ENCODE measurements around the gene SPSB2.
A peak's percentile ranks its signal among the peaks of the same experiment; 100 is the strongest.

- TF ChIP-seq CTCF (IDR thresholded peaks at IDR 0.05) (no peak), POLR2A (IDR thresholded peaks at IDR 0.05) (peak in 1 of 2 donors; percentile 93)
Measured at GRCh38 chr12:6867413-6868210, 5.5 kb downstream of the SPSB2 start, which contains the start of gene TPI1.
